Peyer's patch (tissue), 4 donors: ENCODE measurements around the gene TBC1D8B.

Source experiments
- POLR2A ChIP-seq, 2 donors: fragments of 450-650 bp; IDR thresholded peaks; one replicate each; pipeline ENCODE4 v1.5.1; 2017; ENCODE audit warnings: antibody characterized with exemption in 2 of 2, mild to moderate bottlenecking in 2 of 2, moderate library complexity in 2 of 2
- TF ChIP-seq, protein P1 (sequence below), 6 experiments: fragments of 450-650 bp in 4 of 6; fragments of 200-600 bp in 2 of 6; sonication (generic) in 1 of 6; IDR thresholded peaks; one replicate each; pipeline ENCODE4 v1.5.1; 2017 to 2019; ENCODE audit warnings: antibody characterized with exemption in 6 of 6, mild to moderate bottlenecking in 3 of 6, moderate library complexity in 1 of 6

DNA sequence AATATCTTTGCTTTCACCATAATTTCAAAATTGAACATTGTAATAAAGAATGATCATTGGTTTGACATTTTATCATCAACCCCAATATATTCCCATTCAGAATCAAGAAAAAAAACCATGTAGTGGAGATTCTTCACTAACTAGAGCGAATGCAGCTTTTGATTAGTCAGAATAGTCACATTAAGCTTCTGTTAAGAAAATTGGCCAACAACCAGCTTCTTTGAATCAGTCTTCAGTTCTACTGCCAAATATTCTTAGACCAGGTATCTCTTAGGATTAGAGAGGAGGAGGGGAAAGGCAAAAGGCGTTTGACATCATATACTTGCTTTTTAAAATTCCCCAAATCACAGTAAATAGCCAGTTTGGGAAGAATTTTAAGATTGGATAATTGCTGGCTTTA, 22.2 kb upstream of the TBC1D8B start:
- TF ChIP-seq, protein P1, sequence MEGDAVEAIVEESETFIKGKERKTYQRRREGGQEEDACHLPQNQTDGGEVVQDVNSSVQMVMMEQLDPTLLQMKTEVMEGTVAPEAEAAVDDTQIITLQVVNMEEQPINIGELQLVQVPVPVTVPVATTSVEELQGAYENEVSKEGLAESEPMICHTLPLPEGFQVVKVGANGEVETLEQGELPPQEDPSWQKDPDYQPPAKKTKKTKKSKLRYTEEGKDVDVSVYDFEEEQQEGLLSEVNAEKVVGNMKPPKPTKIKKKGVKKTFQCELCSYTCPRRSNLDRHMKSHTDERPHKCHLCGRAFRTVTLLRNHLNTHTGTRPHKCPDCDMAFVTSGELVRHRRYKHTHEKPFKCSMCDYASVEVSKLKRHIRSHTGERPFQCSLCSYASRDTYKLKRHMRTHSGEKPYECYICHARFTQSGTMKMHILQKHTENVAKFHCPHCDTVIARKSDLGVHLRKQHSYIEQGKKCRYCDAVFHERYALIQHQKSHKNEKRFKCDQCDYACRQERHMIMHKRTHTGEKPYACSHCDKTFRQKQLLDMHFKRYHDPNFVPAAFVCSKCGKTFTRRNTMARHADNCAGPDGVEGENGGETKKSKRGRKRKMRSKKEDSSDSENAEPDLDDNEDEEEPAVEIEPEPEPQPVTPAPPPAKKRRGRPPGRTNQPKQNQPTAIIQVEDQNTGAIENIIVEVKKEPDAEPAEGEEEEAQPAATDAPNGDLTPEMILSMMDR (IDR thresholded peaks at IDR 0.05), result no peak
- no peak for TF ChIP-seq POLR2A (IDR thresholded peaks at IDR 0.05)
